Subcutaneous adipose tissue (tissue), 4 donors: Measurements from ENCODE around the gene ARSJ. TPM values are rescaled to one million over a fixed set of nuclear protein-coding genes. Genes with fewer than 3 reads are reported as not detected.

Source experiments
- total RNA-seq, 4 donors: library from RNA; depleted of rRNA; stranded (reverse); fragments of >200 nt; gene quantifications; one replicate each; pipeline ENCODE4 v1.1.0, GENCODE V29; 2016
- TF ChIP-seq, protein P1 (sequence below): fragments of 450-650 bp; IDR thresholded peaks from one replicate; pipeline ENCODE4 v1.5.1; 2016; ENCODE audit warnings: low read depth, mild to moderate bottlenecking, control low read depth, antibody characterized with exemption, moderate library complexity

The ARSJ gene
- total RNA-seq, 4 donors from 2014 or later = 0.75 to 1.2 (median 1.0) TPM

DNA sequence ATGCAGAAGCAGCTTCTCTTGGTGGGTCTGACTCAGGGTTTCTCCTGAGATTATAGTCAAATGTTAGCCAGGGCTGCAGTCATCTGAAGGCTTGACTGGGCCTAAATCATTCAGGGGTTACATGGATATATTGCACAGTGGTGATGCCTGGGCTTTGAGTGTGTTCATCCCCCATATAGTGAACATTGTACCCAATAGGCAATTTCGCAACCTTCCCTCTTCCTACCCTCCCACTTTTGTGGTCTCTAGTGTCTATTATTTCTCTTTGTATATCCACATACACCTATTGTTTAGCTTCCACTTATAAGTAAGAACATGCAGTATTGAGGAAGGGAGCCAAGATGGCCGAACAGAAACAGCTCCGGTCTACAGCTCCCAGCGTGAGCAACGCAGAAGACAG, 127.6 kb downstream of the ARSJ start:
- TF ChIP-seq, protein P1, sequence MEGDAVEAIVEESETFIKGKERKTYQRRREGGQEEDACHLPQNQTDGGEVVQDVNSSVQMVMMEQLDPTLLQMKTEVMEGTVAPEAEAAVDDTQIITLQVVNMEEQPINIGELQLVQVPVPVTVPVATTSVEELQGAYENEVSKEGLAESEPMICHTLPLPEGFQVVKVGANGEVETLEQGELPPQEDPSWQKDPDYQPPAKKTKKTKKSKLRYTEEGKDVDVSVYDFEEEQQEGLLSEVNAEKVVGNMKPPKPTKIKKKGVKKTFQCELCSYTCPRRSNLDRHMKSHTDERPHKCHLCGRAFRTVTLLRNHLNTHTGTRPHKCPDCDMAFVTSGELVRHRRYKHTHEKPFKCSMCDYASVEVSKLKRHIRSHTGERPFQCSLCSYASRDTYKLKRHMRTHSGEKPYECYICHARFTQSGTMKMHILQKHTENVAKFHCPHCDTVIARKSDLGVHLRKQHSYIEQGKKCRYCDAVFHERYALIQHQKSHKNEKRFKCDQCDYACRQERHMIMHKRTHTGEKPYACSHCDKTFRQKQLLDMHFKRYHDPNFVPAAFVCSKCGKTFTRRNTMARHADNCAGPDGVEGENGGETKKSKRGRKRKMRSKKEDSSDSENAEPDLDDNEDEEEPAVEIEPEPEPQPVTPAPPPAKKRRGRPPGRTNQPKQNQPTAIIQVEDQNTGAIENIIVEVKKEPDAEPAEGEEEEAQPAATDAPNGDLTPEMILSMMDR = no peak

Other genes starting within 250 kb of the ARSJ start
- 100 to 1,000 TPM in 1 of 4 donors, 10 to 100 TPM in 3; 62.0 to 122 (median 85.1) TPM for gene CAMK2D, start 217.9 kb downstream of the ARSJ start, total RNA-seq